Measurements from ENCODE around the gene ERMP1. TPM values are rescaled to one million over a fixed set of nuclear protein-coding genes. Genes with fewer than 3 reads are reported as not detected.

The ERMP1 gene
- total RNA-seq, 5 donors from 2014 or later (not counting 1 experiment from before 2014, with no cell fraction given), result 12.1 to 23.5 (median 17.7) TPM

DNA sequence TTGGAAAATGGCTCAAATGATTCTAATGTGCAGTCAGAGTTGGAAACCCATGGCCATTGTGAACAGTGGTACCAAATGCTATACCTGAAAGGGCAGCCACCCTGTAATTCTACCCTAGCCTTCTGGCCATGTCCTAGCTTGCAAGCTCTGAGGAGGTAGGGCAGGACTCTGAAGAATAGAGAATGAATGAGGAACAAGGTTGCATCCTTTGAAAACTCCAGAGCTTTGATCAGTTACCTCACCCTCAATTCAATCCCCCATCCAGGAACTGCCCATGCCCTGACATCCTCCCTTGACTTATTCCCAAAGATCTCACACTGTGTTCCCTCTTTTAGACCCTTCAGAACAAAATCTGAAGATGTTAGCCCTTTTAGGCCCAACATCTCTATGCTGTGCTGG lies 17.8 kb upstream of the ERMP1 start:
- POLR2A ChIA-PET, result no interaction called here
- Mint-ChIP-seq H3K9me3 (peaks cover 0 to 7% (median 0%) of the 10 kb centered on the region in 3 donors), H3K27me3 (no peaks in the 10 kb centered on the region), H3K4me3 (no peak overlapping the region), H3K4me1 (peaks cover 32 to 61% (median 40%) of the 10 kb centered on the region in 3 donors), H3K36me3 (peaks cover 7% of the 10 kb centered on the region), H3K27ac (peak overlapping the region; percentile 72 to 76)
- peaks cover 8 to 22% of the 10 kb centered on the region in 2 experiments for H3K4me1 ChIP-seq (ENCODE audit: control insufficient read depth in 1 of 2, extremely low read depth in 1 of 2, insufficient read depth in 2 of 2, low read length in 2 of 2)
- peak overlapping the region; percentile 17 for H3K27ac ChIP-seq (ENCODE audit: low read length)
- no peak for ATAC-seq (replicated peaks in 1 of 4)
- CTCF ChIA-PET, result interaction anchor here in 1 of 2 donors (0.9 to 1.5 kb wide), 3 partner anchors 8 to 19 kb away, joined by 4 to 7 read pairs (median 4); partner anchors contain the start of gene ERMP1
- H3K36me3 ChIP-seq (ENCODE audit: control insufficient read depth in 2 of 2, extremely low read depth in 1 of 2, insufficient read depth in 1 of 2, low read length in 1 of 2), result no peaks in the 10 kb centered on the region
- DNase-seq, result no peak
- H3K9me3 ChIP-seq, result no peaks in the 10 kb centered on the region
- no peak overlapping the region for H3K4me3 ChIP-seq (ENCODE audit: control insufficient read depth in 1 of 2, extremely low read depth in 1 of 2, low read length in 1 of 2)
- no peaks in the 10 kb centered on the region for H3K27me3 ChIP-seq (replicated peaks in 1 of 2; ENCODE audit: control insufficient read depth in 2 of 2, extremely low read depth in 1 of 2, insufficient read depth in 2 of 2, low read length in 1 of 2)

DNA sequence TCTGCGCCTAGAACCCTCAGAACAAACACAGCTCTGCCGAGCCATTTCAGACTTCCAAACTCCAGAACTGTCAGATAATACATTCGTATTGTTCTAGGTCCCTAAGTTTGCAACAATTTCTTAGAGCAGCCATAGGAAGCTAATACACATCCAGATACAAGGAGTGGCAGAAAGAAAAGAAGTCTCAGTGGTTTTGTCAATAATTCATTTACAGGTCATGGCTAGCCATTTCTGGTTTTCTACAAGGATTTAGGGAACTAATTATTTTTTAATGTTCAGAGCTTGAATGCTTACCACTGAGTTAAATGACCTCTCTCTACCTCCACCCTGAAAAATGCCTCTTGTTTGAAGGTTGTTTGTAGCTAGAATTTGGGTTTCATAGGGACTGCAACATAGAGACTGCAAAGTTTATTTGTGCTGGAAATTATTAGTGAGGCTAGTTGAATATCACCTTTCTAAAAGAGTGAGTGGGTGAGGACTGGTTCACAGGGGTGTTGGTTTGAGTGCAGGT lies 15.5 kb upstream of the ERMP1 start:
- Mint-ChIP-seq H3K27ac (peak overlapping the region in 1 of 2 donors; percentile 9), H3K27me3 (no peaks in the 10 kb centered on the region), H3K36me3 (no peaks in the 10 kb centered on the region), H3K4me1 (peaks cover 48 to 76% (median 56%) of the 10 kb centered on the region in 3 donors), H3K9me3 (no peaks in the 10 kb centered on the region), H3K4me3 (no peak overlapping the region)
- H3K9me3 ChIP-seq, result no peaks in the 10 kb centered on the region
- no peak overlapping the region for H3K4me3 ChIP-seq (ENCODE audit: control insufficient read depth in 1 of 2, extremely low read depth in 1 of 2, low read length in 1 of 2)
- ChIA-PET CTCF (no interaction called here), POLR2A (no interaction called here)
- no peaks in the 10 kb centered on the region for H3K36me3 ChIP-seq (ENCODE audit: control insufficient read depth in 2 of 2, extremely low read depth in 1 of 2, insufficient read depth in 1 of 2, low read length in 1 of 2)
- H3K27me3 ChIP-seq (replicated peaks in 1 of 2; ENCODE audit: control insufficient read depth in 2 of 2, extremely low read depth in 1 of 2, insufficient read depth in 2 of 2, low read length in 1 of 2), result no peaks in the 10 kb centered on the region
- no peak overlapping the region for H3K27ac ChIP-seq (ENCODE audit: low read length)
- ATAC-seq (replicated peaks in 1 of 4), result no peak
- no peak for DNase-seq
- peaks cover 23 to 42% of the 10 kb centered on the region in 2 experiments for H3K4me1 ChIP-seq (ENCODE audit: control insufficient read depth in 1 of 2, extremely low read depth in 1 of 2, insufficient read depth in 2 of 2, low read length in 2 of 2)
- 100% methylated on average over 2 of the region's 3 CpGs for WGBS (ENCODE audit: insufficient coverage)

DNA sequence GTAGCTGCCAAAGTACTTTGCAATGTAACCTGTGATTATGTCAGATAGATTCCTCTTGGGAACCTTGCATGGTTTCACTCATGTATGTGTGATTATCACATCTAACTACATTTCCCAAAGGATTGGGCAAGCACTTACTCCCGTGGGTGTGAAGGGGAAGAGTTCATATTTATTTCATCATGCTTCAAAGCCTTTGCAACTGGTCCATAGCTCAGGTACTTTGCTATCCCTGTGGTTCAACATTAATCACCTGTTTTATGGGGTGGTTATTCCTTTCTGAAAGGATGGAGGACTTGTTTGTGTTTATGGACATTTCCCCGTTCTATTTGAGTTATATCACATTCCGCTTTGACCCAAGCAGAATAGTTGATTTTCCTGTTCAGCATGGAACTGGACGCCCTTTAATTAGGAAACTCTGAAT lies 13.6 kb upstream of the ERMP1 start:
- Mint-ChIP-seq H3K27me3 (no peaks in the 10 kb centered on the region), H3K9me3 (no peaks in the 10 kb centered on the region), H3K27ac (peak overlapping the region; percentile 27 to 44), H3K4me3 (no peak overlapping the region), H3K36me3 (no peaks in the 10 kb centered on the region), H3K4me1 (peaks cover 55 to 75% (median 56%) of the 10 kb centered on the region in 3 donors)
- no peak overlapping the region for H3K4me3 ChIP-seq (ENCODE audit: control insufficient read depth in 1 of 2, extremely low read depth in 1 of 2, low read length in 1 of 2)
- ChIA-PET CTCF (interaction anchor here (0.5 to 0.8 kb wide), 2 partner anchors 13 to 509 kb away, joined by 3 read pairs; partner anchors contain the start of gene ERMP1 (in 1 of the 2)), POLR2A (interaction anchor here in 1 of 2 donors (0.6 kb wide), 2 partner anchors 72 to 751 kb away, joined by 5 to 7 read pairs; no protein-coding TSS in a partner anchor)
- no peak for ATAC-seq (replicated peaks in 1 of 4)
- no peaks in the 10 kb centered on the region for H3K36me3 ChIP-seq (ENCODE audit: control insufficient read depth in 2 of 2, extremely low read depth in 1 of 2, insufficient read depth in 1 of 2, low read length in 1 of 2)
- no peak for DNase-seq
- WGBS (ENCODE audit: insufficient coverage), result 100% methylated on average over 1 of the region's 4 CpGs
- H3K27ac ChIP-seq (ENCODE audit: low read length), result no peak overlapping the region
- H3K9me3 ChIP-seq, result no peaks in the 10 kb centered on the region
- peaks cover 33 to 50% of the 10 kb centered on the region in 2 experiments for H3K4me1 ChIP-seq (ENCODE audit: control insufficient read depth in 1 of 2, extremely low read depth in 1 of 2, insufficient read depth in 2 of 2, low read length in 2 of 2)
- H3K27me3 ChIP-seq (replicated peaks in 1 of 2; ENCODE audit: control insufficient read depth in 2 of 2, extremely low read depth in 1 of 2, insufficient read depth in 2 of 2, low read length in 1 of 2), result no peaks in the 10 kb centered on the region

DNA sequence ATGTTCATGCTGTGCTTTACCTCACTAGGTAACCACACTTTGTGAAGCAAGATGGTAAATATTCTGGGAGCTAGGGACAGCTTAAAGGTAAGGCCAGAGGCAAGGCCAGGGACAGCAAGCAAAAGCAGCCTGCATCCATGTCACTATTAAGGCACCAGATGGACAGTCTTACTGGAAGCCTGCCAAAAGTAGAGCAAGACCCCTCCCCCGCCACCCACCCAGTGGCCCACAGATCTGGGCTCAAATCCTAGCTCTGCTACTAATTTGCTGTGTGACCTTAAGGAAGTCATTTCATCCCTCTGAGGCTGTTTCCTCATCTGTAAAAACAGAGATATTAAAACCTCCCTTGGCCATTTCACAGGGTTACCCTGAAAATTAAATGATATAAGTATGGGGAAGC lies 13.2 kb upstream of the ERMP1 start:
- POLR2A ChIA-PET, result interaction anchor here in 1 of 2 donors (0.6 kb wide), 2 partner anchors 73 to 752 kb away, joined by 5 to 7 read pairs; no protein-coding TSS in a partner anchor
- Histone ChIP-seq H3K4me1 (ENCODE audit: control insufficient read depth in 1 of 2, extremely low read depth in 1 of 2, insufficient read depth in 2 of 2, low read length in 2 of 2) (peaks cover 30 to 51% of the 10 kb centered on the region in 2 experiments), H3K36me3 (ENCODE audit: control insufficient read depth in 2 of 2, extremely low read depth in 1 of 2, insufficient read depth in 1 of 2, low read length in 1 of 2) (no peaks in the 10 kb centered on the region), H3K4me3 (ENCODE audit: control insufficient read depth in 1 of 2, extremely low read depth in 1 of 2, low read length in 1 of 2) (no peak overlapping the region), H3K9me3 (no peaks in the 10 kb centered on the region), H3K27me3 (replicated peaks in 1 of 2; ENCODE audit: control insufficient read depth in 2 of 2, extremely low read depth in 1 of 2, insufficient read depth in 2 of 2, low read length in 1 of 2) (no peaks in the 10 kb centered on the region), H3K27ac (ENCODE audit: low read length) (no peak overlapping the region)
- H3K27me3 Mint-ChIP-seq, result no peaks in the 10 kb centered on the region
- ATAC-seq (replicated peaks in 1 of 4) (no peak), DNase-seq (no peak)
- WGBS (ENCODE audit: insufficient coverage), result no CpG with 5 or more reads among the region's 1 CpG
- CTCF ChIA-PET, result interaction anchor here (0.5 to 0.8 kb wide), 3 partner anchors 13 to 509 kb away, joined by 3 read pairs; partner anchors contain the start of gene ERMP1 (in 1 of the 2)
- no peaks in the 10 kb centered on the region for H3K9me3 Mint-ChIP-seq
- peaks cover 55 to 75% (median 56%) of the 10 kb centered on the region in 3 donors for H3K4me1 Mint-ChIP-seq
- no peak overlapping the region for H3K4me3 Mint-ChIP-seq
- peak overlapping the region; percentile 78 to 80 for H3K27ac Mint-ChIP-seq
- H3K36me3 Mint-ChIP-seq, result no peaks in the 10 kb centered on the region

- H3K27me3 ChIP-seq (replicated peaks in 1 of 2; ENCODE audit: control insufficient read depth in 2 of 2, extremely low read depth in 1 of 2, insufficient read depth in 2 of 2, low read length in 1 of 2), result no peaks in the 10 kb centered on the region
- Mint-ChIP-seq H3K9me3 (no peaks in the 10 kb centered on the region), H3K4me1 (peaks cover 54 to 73% (median 57%) of the 10 kb centered on the region in 3 donors), H3K27me3 (no peaks in the 10 kb centered on the region), H3K4me3 (peak overlapping the region in 2 of 3 donors; percentile 59 to 78), H3K36me3 (no peaks in the 10 kb centered on the region), H3K27ac (peak overlapping the region; percentile 93 to 94)
- no peak for ATAC-seq (replicated peaks in 1 of 4)
- POLR2A ChIA-PET, result no interaction called here
- no peak overlapping the region for H3K4me3 ChIP-seq (ENCODE audit: control insufficient read depth in 1 of 2, extremely low read depth in 1 of 2, low read length in 1 of 2)
- peak overlapping the region; percentile 55 for H3K27ac ChIP-seq (ENCODE audit: low read length)
- H3K9me3 ChIP-seq, result no peaks in the 10 kb centered on the region
- CTCF ChIA-PET, result interaction anchor here in 1 of 2 donors (0.7 to 1.6 kb wide), 3 partner anchors 9 to 171 kb away, joined by 3 to 4 read pairs (median 4); partner anchors contain the start of gene ERMP1
- DNase-seq, result no peak
- H3K4me1 ChIP-seq (ENCODE audit: control insufficient read depth in 1 of 2, extremely low read depth in 1 of 2, insufficient read depth in 2 of 2, low read length in 2 of 2), result peaks cover 27 to 53% of the 10 kb centered on the region in 2 experiments
- WGBS (ENCODE audit: insufficient coverage), result no CpG with 5 or more reads among the region's 1 CpG
- no peaks in the 10 kb centered on the region for H3K36me3 ChIP-seq (ENCODE audit: control insufficient read depth in 2 of 2, extremely low read depth in 1 of 2, insufficient read depth in 1 of 2, low read length in 1 of 2)
Measured at GRCh38 chr9:5845157-5845531, 12.2 kb upstream of the ERMP1 start.

DNA sequence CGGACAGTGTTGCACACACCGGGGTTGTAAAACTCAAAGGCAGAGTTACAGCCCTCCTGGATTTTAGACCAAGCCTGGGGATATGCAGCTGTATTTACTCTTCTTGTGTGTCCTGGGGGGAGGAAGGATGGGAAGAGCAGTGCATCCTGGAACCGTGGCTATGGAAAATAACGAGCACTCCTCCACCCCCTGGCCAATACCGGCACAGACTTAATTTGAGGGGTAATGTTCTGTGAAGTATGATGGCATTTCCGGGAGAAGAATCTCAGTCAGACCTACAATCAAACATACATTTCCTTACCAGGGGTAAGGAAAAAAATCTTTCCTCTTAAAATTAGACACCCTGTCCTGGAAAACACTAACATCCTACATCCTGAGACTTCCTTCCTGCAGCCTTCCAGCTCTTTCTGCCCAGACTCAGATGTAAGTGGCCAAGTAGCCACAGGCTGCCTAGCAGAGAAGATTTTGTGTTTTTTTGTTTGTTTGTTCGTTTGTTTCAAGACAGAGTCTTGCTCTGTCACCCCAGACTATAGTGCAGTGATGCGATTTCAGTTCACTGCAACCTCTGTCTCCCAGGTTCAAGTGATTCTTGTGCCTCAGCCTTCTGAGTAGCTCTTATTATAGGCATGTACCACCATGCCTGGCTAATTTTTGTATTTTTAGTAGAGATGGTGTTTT lies 11.0 kb upstream of the ERMP1 start:
- no peaks in the 10 kb centered on the region for H3K36me3 Mint-ChIP-seq
- H3K9me3 ChIP-seq, result no peaks in the 10 kb centered on the region
- peak overlapping the region in 1 of 2 donors; percentile 39 for H3K4me3 ChIP-seq (ENCODE audit: control insufficient read depth in 1 of 2, extremely low read depth in 1 of 2, low read length in 1 of 2)
- peak overlapping the region; percentile 93 to 94 for H3K27ac Mint-ChIP-seq
- H3K27me3 Mint-ChIP-seq, result peaks cover 0 to 1% of the 10 kb centered on the region in 2 donors
- peak overlapping the region; percentile 55 for H3K27ac ChIP-seq (ENCODE audit: low read length)
- no peaks in the 10 kb centered on the region for H3K9me3 Mint-ChIP-seq
- ChIA-PET CTCF (interaction anchor here (0.7 to 1.6 kb wide), 2 partner anchors 10 to 17 kb away, joined by 3 to 4 read pairs; partner anchors contain the start of gene ERMP1 (in 1 of the 2)), POLR2A (interaction anchor here in 1 of 2 donors (0.6 kb wide), 1 partner anchor 1020 kb away, joined by 6 read pairs; no protein-coding TSS in a partner anchor)
- no peaks in the 10 kb centered on the region for H3K27me3 ChIP-seq (replicated peaks in 1 of 2; ENCODE audit: control insufficient read depth in 2 of 2, extremely low read depth in 1 of 2, insufficient read depth in 2 of 2, low read length in 1 of 2)
- peaks cover 54 to 69% (median 57%) of the 10 kb centered on the region in 3 donors for H3K4me1 Mint-ChIP-seq
- no peaks in the 10 kb centered on the region for H3K36me3 ChIP-seq (ENCODE audit: control insufficient read depth in 2 of 2, extremely low read depth in 1 of 2, insufficient read depth in 1 of 2, low read length in 1 of 2)
- no CpG with 5 or more reads among the region's 8 CpGs for WGBS (ENCODE audit: insufficient coverage)
- H3K4me3 Mint-ChIP-seq, result peak overlapping the region; percentile 59 to 78 (median 62)
- peak in 2 of 4 experiments; percentile 25 to 29 for ATAC-seq (replicated peaks in 1 of 4)
- DNase-seq, result peak in 1 of 35 experiments; percentile 28
- peaks cover 27 to 56% of the 10 kb centered on the region in 2 experiments for H3K4me1 ChIP-seq (ENCODE audit: control insufficient read depth in 1 of 2, extremely low read depth in 1 of 2, insufficient read depth in 2 of 2, low read length in 2 of 2)

All from T-cell (primary cell).